ENCODE measurements around the gene ARID1B.

ARID1B gene

GRCh38 chr6:156885562-156885961 lies 108.4 kb downstream of the ARID1B start:
- Mint-ChIP-seq H3K27ac (peak overlapping the region; percentile 81), H3K4me1 (ENCODE audit: low read depth) (peaks cover 53% of the 10 kb centered on the region), H3K9me3 (no peaks in the 10 kb centered on the region), H3K4me3 (no peak overlapping the region), H3K27me3 (no peaks in the 10 kb centered on the region), H3K36me3 (ENCODE audit: low read depth) (no peaks in the 10 kb centered on the region)
- intact Hi-C loops (cut with micrococcal nuclease): no loop called here

- no peaks in the 10 kb centered on the region for H3K27me3 Mint-ChIP-seq
- intact Hi-C loops (cut with micrococcal nuclease): no loop called here
- H3K9me3 Mint-ChIP-seq: no peaks in the 10 kb centered on the region
- H3K36me3 Mint-ChIP-seq (ENCODE audit: low read depth): no peaks in the 10 kb centered on the region
- H3K4me3 Mint-ChIP-seq: peak overlapping the region; percentile 33
- peak overlapping the region; percentile 81 for H3K27ac Mint-ChIP-seq
- peaks cover 53% of the 10 kb centered on the region for H3K4me1 Mint-ChIP-seq (ENCODE audit: low read depth)
Observed at GRCh38 chr6:156886409-156886808, 109.2 kb downstream of the ARID1B start.

- Mint-ChIP-seq H3K36me3 (ENCODE audit: low read depth) (no peaks in the 10 kb centered on the region), H3K27ac (no peak overlapping the region), H3K27me3 (no peaks in the 10 kb centered on the region), H3K4me3 (no peak overlapping the region), H3K4me1 (ENCODE audit: low read depth) (peaks cover 41% of the 10 kb centered on the region), H3K9me3 (no peaks in the 10 kb centered on the region)
- intact Hi-C loops (cut with micrococcal nuclease): no loop called here
Observed at GRCh38 chr6:156887623-156888269, 110.6 kb downstream of the ARID1B start.

- intact Hi-C loops (cut with micrococcal nuclease): no loop called here
- Mint-ChIP-seq H3K36me3 (ENCODE audit: low read depth) (no peaks in the 10 kb centered on the region), H3K4me3 (no peak overlapping the region), H3K27ac (no peak overlapping the region), H3K9me3 (no peaks in the 10 kb centered on the region), H3K4me1 (ENCODE audit: low read depth) (peaks cover 26% of the 10 kb centered on the region), H3K27me3 (no peaks in the 10 kb centered on the region)
Observed at GRCh38 chr6:156889469-156889868, 112.3 kb downstream of the ARID1B start.

- intact Hi-C loops (cut with micrococcal nuclease): no loop called here
- H3K27ac Mint-ChIP-seq: no peak overlapping the region
- H3K4me3 Mint-ChIP-seq: no peak overlapping the region
- H3K4me1 Mint-ChIP-seq (ENCODE audit: low read depth): peaks cover 25% of the 10 kb centered on the region
- H3K9me3 Mint-ChIP-seq: no peaks in the 10 kb centered on the region
- H3K27me3 Mint-ChIP-seq: no peaks in the 10 kb centered on the region
- no peaks in the 10 kb centered on the region for H3K36me3 Mint-ChIP-seq (ENCODE audit: low read depth)
Observed at GRCh38 chr6:156889986-156890385, 112.8 kb downstream of the ARID1B start.

- H3K9me3 Mint-ChIP-seq: no peaks in the 10 kb centered on the region
- H3K27me3 Mint-ChIP-seq: no peaks in the 10 kb centered on the region
- H3K36me3 Mint-ChIP-seq (ENCODE audit: low read depth): no peaks in the 10 kb centered on the region
- intact Hi-C loops (cut with micrococcal nuclease): no loop called here
- H3K4me3 Mint-ChIP-seq: no peak overlapping the region
- H3K4me1 Mint-ChIP-seq (ENCODE audit: low read depth): peaks cover 27% of the 10 kb centered on the region
- no peak overlapping the region for H3K27ac Mint-ChIP-seq
Observed at GRCh38 chr6:156890627-156891314, 113.6 kb downstream of the ARID1B start.

- Mint-ChIP-seq H3K27me3 (no peaks in the 10 kb centered on the region), H3K4me3 (no peak overlapping the region), H3K36me3 (ENCODE audit: low read depth) (peaks cover 16% of the 10 kb centered on the region), H3K4me1 (ENCODE audit: low read depth) (peaks cover 12% of the 10 kb centered on the region), H3K27ac (no peak overlapping the region), H3K9me3 (no peaks in the 10 kb centered on the region)
- intact Hi-C loops (cut with micrococcal nuclease): no loop called here
Observed at GRCh38 chr6:156897907-156898531, 120.8 kb downstream of the ARID1B start.

GRCh38 chr6:156899071-156899470 lies 121.9 kb downstream of the ARID1B start:
- Mint-ChIP-seq H3K4me3 (no peak overlapping the region), H3K9me3 (no peaks in the 10 kb centered on the region), H3K27me3 (no peaks in the 10 kb centered on the region), H3K4me1 (ENCODE audit: low read depth) (peaks cover 12% of the 10 kb centered on the region), H3K27ac (no peak overlapping the region), H3K36me3 (ENCODE audit: low read depth) (peaks cover 18% of the 10 kb centered on the region)
- intact Hi-C loops (cut with micrococcal nuclease): no loop called here

- intact Hi-C loops (cut with micrococcal nuclease): no loop called here
- Mint-ChIP-seq H3K27ac (no peak overlapping the region), H3K9me3 (no peaks in the 10 kb centered on the region), H3K27me3 (no peaks in the 10 kb centered on the region), H3K4me3 (no peak overlapping the region), H3K36me3 (ENCODE audit: low read depth) (peaks cover 22% of the 10 kb centered on the region), H3K4me1 (ENCODE audit: low read depth) (peaks cover 12% of the 10 kb centered on the region)
Observed at GRCh38 chr6:156899532-156900135, 122.5 kb downstream of the ARID1B start.

GRCh38 chr6:156900292-156900691 lies 123.1 kb downstream of the ARID1B start:
- Mint-ChIP-seq H3K4me3 (no peak overlapping the region), H3K27me3 (no peaks in the 10 kb centered on the region), H3K36me3 (ENCODE audit: low read depth) (peaks cover 22% of the 10 kb centered on the region), H3K27ac (no peak overlapping the region), H3K9me3 (no peaks in the 10 kb centered on the region), H3K4me1 (ENCODE audit: low read depth) (peaks cover 10% of the 10 kb centered on the region)
- intact Hi-C loops (cut with micrococcal nuclease): no loop called here

- Mint-ChIP-seq H3K9me3 (no peaks in the 10 kb centered on the region), H3K36me3 (ENCODE audit: low read depth) (peaks cover 31% of the 10 kb centered on the region), H3K27ac (no peak overlapping the region), H3K4me3 (no peak overlapping the region), H3K4me1 (ENCODE audit: low read depth) (peaks cover 6% of the 10 kb centered on the region), H3K27me3 (no peaks in the 10 kb centered on the region)
- intact Hi-C loops (cut with micrococcal nuclease): no loop called here
Observed at GRCh38 chr6:156901309-156902019, 124.3 kb downstream of the ARID1B start.

GRCh38 chr6:156902782-156903181 lies 125.6 kb downstream of the ARID1B start:
- Mint-ChIP-seq H3K27ac (no peak overlapping the region), H3K4me3 (no peak overlapping the region), H3K4me1 (ENCODE audit: low read depth) (peaks cover 6% of the 10 kb centered on the region), H3K36me3 (ENCODE audit: low read depth) (peaks cover 39% of the 10 kb centered on the region), H3K9me3 (no peaks in the 10 kb centered on the region), H3K27me3 (no peaks in the 10 kb centered on the region)
- intact Hi-C loops (cut with micrococcal nuclease): no loop called here

GRCh38 chr6:156904176-156904967 lies 127.2 kb downstream of the ARID1B start:
- no peak overlapping the region for H3K4me3 Mint-ChIP-seq
- no peaks in the 10 kb centered on the region for H3K9me3 Mint-ChIP-seq
- peaks cover 45% of the 10 kb centered on the region for H3K36me3 Mint-ChIP-seq (ENCODE audit: low read depth)
- H3K4me1 Mint-ChIP-seq (ENCODE audit: low read depth): no peaks in the 10 kb centered on the region
- intact Hi-C loops (cut with micrococcal nuclease): no loop called here
- H3K27ac Mint-ChIP-seq: no peak overlapping the region
- no peaks in the 10 kb centered on the region for H3K27me3 Mint-ChIP-seq
